Suprapubic skin (tissue), 4 donors: Measurements from ENCODE around the gene SIGLEC5. TPM values are rescaled to one million over a fixed set of nuclear protein-coding genes. Genes with fewer than 3 reads are reported as not detected.

Experiments used
- DNase-seq, 2 donors: peaks; one replicate each; pipeline ENCODE4 v3.0.0-alpha.2; 2019; ENCODE audit warnings: low spot score in 2 of 2
- H3K27ac ChIP-seq: fragments of 200-600 bp; sonication (generic); one replicate; pipeline ENCODE4 v1.5.1; 2019
- H3K27me3 ChIP-seq: fragments of 200-600 bp; sonication (generic); one replicate; pipeline ENCODE4 v1.5.1; 2019
- H3K36me3 ChIP-seq: fragments of 200-600 bp; sonication (generic); one replicate; pipeline ENCODE4 v1.5.1; 2019
- H3K4me1 ChIP-seq: fragments of 200-600 bp; sonication (generic); one replicate; pipeline ENCODE4 v1.5.1; 2019
- H3K4me3 ChIP-seq: fragments of 200-600 bp; sonication (generic); one replicate; pipeline ENCODE4 v1.5.1; 2019; ENCODE audit warnings: mild to moderate bottlenecking
- H3K9me3 ChIP-seq: fragments of 200-600 bp; sonication (generic); one replicate; pipeline ENCODE4 v1.5.1; 2019
- CTCF ChIP-seq, 2 donors: fragments of 200-600 bp in 1 of 2; fragments of 450-650 bp in 1 of 2; sonication (generic) in 1 of 2; IDR thresholded peaks; one replicate each; pipeline ENCODE4 v1.5.1; 2016 to 2019; ENCODE audit warnings: antibody characterized with exemption in 2 of 2, mild to moderate bottlenecking in 1 of 2, moderate library complexity in 1 of 2
- EP300 ChIP-seq: sonication (generic); formaldehyde crosslinking; IDR thresholded peaks from one replicate; pipeline ENCODE4 v1.6.1; 2017; ENCODE audit warnings: antibody characterized with exemption
- POLR2A ChIP-seq, 2 donors: fragments of 450-650 bp; IDR thresholded peaks; one replicate each; pipeline ENCODE4 v1.6.1; 2017; ENCODE audit warnings: antibody characterized with exemption in 2 of 2, mild to moderate bottlenecking in 2 of 2, moderate library complexity in 2 of 2
- POLR2AphosphoS5 ChIP-seq, 3 donors: sonication (generic); formaldehyde crosslinking; IDR thresholded peaks; one replicate each; pipeline ENCODE4 v1.6.1; 2017; ENCODE audit warnings: antibody characterized with exemption in 3 of 3
- WGBS: methylation state at CpG from one replicate; pipeline ENCODE4 v1.1.5; 2018; 5-methylcytosine and 5-hydroxymethylcytosine counted together
- total RNA-seq, 4 donors: library from RNA; depleted of rRNA; stranded (reverse); fragments of >200 nt; gene quantifications; one replicate each; pipeline ENCODE4 v1.1.0, GENCODE V29; 2016

The SIGLEC5 gene
- total RNA-seq, 4 donors from 2014 or later: 0.38 TPM; not detected in 3

DNA sequence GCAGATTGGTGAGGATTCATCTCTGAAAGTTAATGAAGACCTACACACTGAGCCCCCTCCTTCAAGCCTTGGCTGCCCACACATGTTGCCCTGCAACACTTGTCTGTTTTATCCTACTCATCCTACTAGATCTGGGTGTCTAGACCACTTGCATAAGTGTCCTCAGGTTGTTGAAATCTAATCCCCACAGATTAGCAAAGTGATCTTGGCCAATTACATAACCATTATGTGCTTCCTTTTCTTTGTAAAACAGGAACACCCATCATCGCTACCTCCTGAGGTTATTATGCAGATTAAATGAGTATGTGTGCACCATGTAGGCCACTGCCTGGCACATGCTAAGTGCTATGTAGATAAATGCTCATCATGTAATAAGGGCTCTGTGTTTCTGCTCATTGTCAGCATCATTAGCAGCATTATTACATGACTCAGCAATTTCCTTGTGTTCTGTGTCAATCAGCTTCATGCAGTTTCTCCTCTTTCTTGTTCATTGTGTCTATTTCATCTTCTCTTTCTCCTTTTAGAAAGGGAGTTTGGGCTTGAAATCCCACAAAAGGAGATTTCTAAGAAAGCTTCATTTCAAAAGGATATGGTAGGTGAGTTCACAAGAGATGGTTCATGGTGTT lies 44.0 kb downstream of the SIGLEC5 start:
- no peak overlapping the region for H3K4me3 ChIP-seq
- DNase-seq: no peak
- WGBS: 86% methylated on average over 1 of the region's 1 CpG
- no peaks in the 10 kb centered on the region for H3K4me1 ChIP-seq
- H3K27ac ChIP-seq: no peak overlapping the region
- TF ChIP-seq POLR2AphosphoS5 (IDR thresholded peaks at IDR 0.05) (no peak), CTCF (IDR thresholded peaks at IDR 0.05) (no peak), EP300 (no peak), POLR2A (IDR thresholded peaks at IDR 0.05) (no peak)
- peaks cover 19% of the 10 kb centered on the region for H3K9me3 ChIP-seq
- peaks cover 52% of the 10 kb centered on the region for H3K36me3 ChIP-seq
- no peaks in the 10 kb centered on the region for H3K27me3 ChIP-seq

- TF ChIP-seq EP300 (no peak), POLR2AphosphoS5 (IDR thresholded peaks at IDR 0.05) (no peak), CTCF (IDR thresholded peaks at IDR 0.05) (no peak), POLR2A (IDR thresholded peaks at IDR 0.05) (no peak)
- peaks cover 13% of the 10 kb centered on the region for H3K4me1 ChIP-seq
- no peak overlapping the region for H3K27ac ChIP-seq
- no peaks in the 10 kb centered on the region for H3K27me3 ChIP-seq
- no peak overlapping the region for H3K4me3 ChIP-seq
- H3K36me3 ChIP-seq: peaks cover 28% of the 10 kb centered on the region
- WGBS: 90% methylated on average over 6 of the region's 6 CpGs
- DNase-seq: no peak
- H3K9me3 ChIP-seq: no peaks in the 10 kb centered on the region
Measured at GRCh38 chr19:51576850-51577249, 53.4 kb downstream of the SIGLEC5 start.

DNA sequence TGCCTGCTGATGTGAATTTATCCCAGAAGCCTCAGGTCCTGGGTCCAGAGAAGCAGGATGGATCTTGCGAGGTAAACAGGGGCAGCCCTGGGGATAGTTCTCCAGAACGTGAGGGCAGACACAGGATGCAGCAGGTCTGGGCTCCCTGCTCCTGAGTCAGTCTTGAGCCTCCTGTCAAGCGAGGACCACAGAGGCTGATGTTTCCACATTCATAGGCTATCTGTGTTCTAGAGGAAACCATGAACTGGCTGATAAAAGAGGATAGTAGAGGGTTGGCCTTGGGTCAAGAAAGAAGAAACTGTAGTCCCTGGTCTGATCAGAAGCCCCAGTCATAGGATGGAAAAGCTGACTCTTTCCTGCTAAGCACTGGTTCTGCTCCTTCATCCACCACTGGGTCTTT lies 56.9 kb downstream of the SIGLEC5 start:
- Histone ChIP-seq H3K4me1 (peaks cover 19% of the 10 kb centered on the region), H3K27me3 (no peaks in the 10 kb centered on the region), H3K27ac (no peak overlapping the region), H3K36me3 (peaks cover 9% of the 10 kb centered on the region), H3K9me3 (no peaks in the 10 kb centered on the region), H3K4me3 (no peak overlapping the region)
- no peak for DNase-seq
- 93% methylated on average over 3 of the region's 3 CpGs for whole genome bisulfite sequencing
- TF ChIP-seq CTCF (IDR thresholded peaks at IDR 0.05): no peak
- TF ChIP-seq POLR2A (IDR thresholded peaks at IDR 0.05): no peak
- no peak for TF ChIP-seq EP300
- TF ChIP-seq POLR2AphosphoS5 (IDR thresholded peaks at IDR 0.05): no peak

GRCh38 chr19:51572908-51573307 lies 57.3 kb downstream of the SIGLEC5 start:
- TF ChIP-seq EP300: no peak
- no peak for TF ChIP-seq POLR2A (IDR thresholded peaks at IDR 0.05)
- no peak for TF ChIP-seq CTCF (IDR thresholded peaks at IDR 0.05)
- TF ChIP-seq POLR2AphosphoS5 (IDR thresholded peaks at IDR 0.05): no peak
- Histone ChIP-seq H3K27ac (no peak overlapping the region), H3K36me3 (peaks cover 6% of the 10 kb centered on the region), H3K4me1 (peaks cover 19% of the 10 kb centered on the region), H3K9me3 (no peaks in the 10 kb centered on the region), H3K27me3 (peaks cover 1% of the 10 kb centered on the region), H3K4me3 (no peak overlapping the region)
- no peak for DNase-seq
- WGBS: 84% methylated on average over 4 of the region's 4 CpGs

DNA sequence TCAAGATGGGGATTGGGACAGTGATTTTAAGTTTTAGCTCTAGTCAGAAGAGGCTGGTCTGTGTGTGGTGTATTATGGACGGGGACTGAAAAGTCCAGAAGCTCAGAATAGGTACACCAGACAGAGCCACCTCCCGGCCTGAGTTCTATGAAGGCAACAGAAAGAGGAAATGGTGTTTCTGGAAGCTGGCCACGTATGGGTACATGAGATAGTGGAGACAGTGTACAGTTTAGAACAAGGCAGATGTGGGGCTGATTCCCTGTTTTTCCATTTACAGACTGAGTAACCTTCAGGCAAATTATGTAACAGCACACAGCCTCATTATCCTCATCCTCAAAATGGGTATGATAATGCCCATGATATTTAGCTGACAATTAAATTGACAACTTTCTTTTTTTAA lies 57.8 kb downstream of the SIGLEC5 start:
- no peak overlapping the region for H3K4me3 ChIP-seq
- peaks cover 19% of the 10 kb centered on the region for H3K4me1 ChIP-seq
- no peak for DNase-seq
- peaks cover 6% of the 10 kb centered on the region for H3K36me3 ChIP-seq
- H3K27ac ChIP-seq: no peak overlapping the region
- H3K27me3 ChIP-seq: peaks cover 6% of the 10 kb centered on the region
- 68% methylated on average over 3 of the region's 3 CpGs for WGBS
- TF ChIP-seq CTCF (IDR thresholded peaks at IDR 0.05): no peak
- TF ChIP-seq EP300: no peak
- no peak for TF ChIP-seq POLR2AphosphoS5 (IDR thresholded peaks at IDR 0.05)
- no peak for TF ChIP-seq POLR2A (IDR thresholded peaks at IDR 0.05)
- no peaks in the 10 kb centered on the region for H3K9me3 ChIP-seq
